GM12891 (cell line): Measurements from ENCODE around the gene PTX4.

Experiments
- DNase-seq: peaks from one replicate; pipeline ENCODE4 v3.0.0; 2011; ENCODE audit warnings: low spot score; ENCODE audit not compliant: insufficient read length
- FAIRE-seq: peaks from 2 replicates; lab custom pipeline; 2011; peaks lifted over from hg19 to GRCh38; lab: Jason Lieb, UNC
- PAX5 ChIP-seq: IDR thresholded peaks from 2 replicates; pipeline ENCODE4 v1.6.1; 2011; ENCODE audit warnings: low read length, moderate library complexity, mild to moderate bottlenecking; ENCODE audit not compliant: insufficient read depth, severe bottlenecking
- POLR2A ChIP-seq: IDR thresholded peaks from 2 replicates; pipeline ENCODE4 v1.6.1; 2011; ENCODE audit warnings: low read depth, low read length, control low read depth
- POLR2AphosphoS5 ChIP-seq: IDR thresholded peaks from 2 replicates; pipeline ENCODE4 v1.6.1; 2011; ENCODE audit warnings: low read depth, low read length, control low read depth
- POU2F2 ChIP-seq: IDR thresholded peaks from 2 replicates; pipeline ENCODE4 v1.6.1; 2011; ENCODE audit warnings: low read depth, mild to moderate bottlenecking, control low read depth, low read length, moderate library complexity
- SPI1 ChIP-seq: IDR thresholded peaks from 2 replicates; pipeline ENCODE4 v1.6.1; 2011; ENCODE audit warnings: low read depth, low read length, control low read depth
- TAF1 ChIP-seq: IDR thresholded peaks from 2 replicates; pipeline ENCODE4 v1.6.1; 2011; ENCODE audit warnings: low read depth, low read length, control low read depth

Gene PTX4

GRCh38 chr16:1448536-1449116 lies 40.1 kb downstream of the PTX4 start:
- TF ChIP-seq SPI1 (no peak), PAX5 (no peak), POLR2A (no peak), POU2F2 (no peak), TAF1 (no peak), POLR2AphosphoS5 (no peak)
- FAIRE-seq (no peak), DNase-seq (no peak)

- TF ChIP-seq SPI1, result no peak
- TF ChIP-seq PAX5, result no peak
- TF ChIP-seq POU2F2, result no peak
- TF ChIP-seq TAF1, result no peak
- no peak for TF ChIP-seq POLR2AphosphoS5
- no peak for TF ChIP-seq POLR2A
- DNase-seq (no peak), FAIRE-seq (no peak)
These were observed 40.8 kb downstream of the PTX4 start for GRCh38 chr16:1447965-1448364.

GRCh38 chr16:1446296-1447080 lies 42.3 kb downstream of the PTX4 start:
- TF ChIP-seq TAF1, result no peak
- DNase-seq, result no peak
- FAIRE-seq, result no peak

GRCh38 chr16:1445518-1446203 lies 43.1 kb downstream of the PTX4 start:
- DNase-seq (no peak), FAIRE-seq (no peak)
- no peak for TF ChIP-seq SPI1
- no peak for TF ChIP-seq PAX5
- no peak for TF ChIP-seq TAF1
- TF ChIP-seq POU2F2, result no peak
- TF ChIP-seq POLR2A, result no peak
- no peak for TF ChIP-seq POLR2AphosphoS5

GRCh38 chr16:1444730-1445517 lies 43.8 kb downstream of the PTX4 start:
- TF ChIP-seq POU2F2, result no peak
- no peak for TF ChIP-seq POLR2AphosphoS5
- no peak for TF ChIP-seq POLR2A
- no peak for TF ChIP-seq TAF1
- no peak for TF ChIP-seq PAX5
- no peak for TF ChIP-seq SPI1
- FAIRE-seq, result no peak
- DNase-seq, result no peak

GRCh38 chr16:1443980-1444729 lies 44.6 kb downstream of the PTX4 start, which contains the start of gene CCDC154:
CCDC154 (minus strand) TSS chr16:1444556; CDS start chr16:1444322, 234 bp downstream.
- no peak for FAIRE-seq
- no peak for DNase-seq

GRCh38 chr16:1443403-1443973 lies 45.3 kb downstream of the PTX4 start:
- DNase-seq (no peak), FAIRE-seq (no peak)
- TF ChIP-seq POLR2AphosphoS5, result no peak
- TF ChIP-seq POU2F2, result no peak

More at GRCh38 chr16:1443980-1444729, 44.6 kb downstream of the PTX4 start, which contains the start of gene CCDC154:
- TF ChIP-seq POU2F2 (no peak), TAF1 (no peak), POLR2A (no peak), SPI1 (no peak), POLR2AphosphoS5 (no peak), PAX5 (no peak)

GRCh38 chr16:1442697-1443096 lies 46.0 kb downstream of the PTX4 start:
- no peak for FAIRE-seq

More at GRCh38 chr16:1442697-1443096, 46.0 kb downstream of the PTX4 start:
- DNase-seq, result no peak
- no peak for TF ChIP-seq POLR2AphosphoS5
- no peak for TF ChIP-seq TAF1
- TF ChIP-seq SPI1, result no peak
- TF ChIP-seq POU2F2, result no peak
- no peak for TF ChIP-seq POLR2A
